ENCODE measurements around the gene XAGE3.

The XAGE3 gene

GRCh38 chrX:52839137-52839536 lies 28.7 kb downstream of the XAGE3 start:
- no peak for DNase-seq

- no peak for DNase-seq
Observed at GRCh38 chrX:52830551-52830950, 37.3 kb downstream of the XAGE3 start.

- no peak for DNase-seq
Observed at GRCh38 chrX:52824608-52825007, 43.3 kb downstream of the XAGE3 start.

GRCh38 chrX:52821079-52821760 lies 46.7 kb downstream of the XAGE3 start:
- DNase-seq, result no peak

- DNase-seq, result no peak
Observed at GRCh38 chrX:52819788-52820187, 48.1 kb downstream of the XAGE3 start.
